GM06990 (cell line): ENCODE data around the gene SMARCC1.
"Not testable (repeated sequence)": the region's sequence is repeated elsewhere in the genome, so short reads cannot be mapped to it uniquely, and the experiment has no call there.

Experiments used
- DNase-seq: peaks from one replicate; pipeline ENCODE4 v3.0.0-alpha.2; 2011; ENCODE audit not compliant: insufficient read length; ENCODE audit errors: extremely low read depth
- H3K27me3 ChIP-seq: replicated peaks from 2 replicates; pipeline ENCODE4 v1.6.0; 2011; ENCODE audit warnings: low read length; ENCODE audit not compliant: control insufficient read depth, insufficient read depth
- H3K36me3 ChIP-seq: 2 replicates; pipeline ENCODE4 v1.5.1; 2011; ENCODE audit warnings: low read length; ENCODE audit not compliant: control insufficient read depth, insufficient read depth
- H3K4me3 ChIP-seq: replicated peaks from 2 replicates; pipeline ENCODE4 v1.5.1; 2011; ENCODE audit warnings: low read depth, mild to moderate bottlenecking, control low read depth, low read length
- TF ChIP-seq, protein P1 (sequence below): IDR thresholded peaks from 2 replicates; pipeline ENCODE4 v1.5.1; 2011; ENCODE audit warnings: low read length, control low read depth, mild to moderate bottlenecking, inconsistent platforms; ENCODE audit not compliant: insufficient read depth, poor library complexity, severe bottlenecking

Gene SMARCC1

GRCh38 chr3:47722859-47723258 lies 58.8 kb downstream of the SMARCC1 start:
- Histone ChIP-seq H3K36me3 (peaks cover 6% of the 10 kb centered on the region), H3K4me3 (no peak overlapping the region), H3K27me3 (no peaks in the 10 kb centered on the region)
- DNase-seq = no peak
- TF ChIP-seq, protein P1, sequence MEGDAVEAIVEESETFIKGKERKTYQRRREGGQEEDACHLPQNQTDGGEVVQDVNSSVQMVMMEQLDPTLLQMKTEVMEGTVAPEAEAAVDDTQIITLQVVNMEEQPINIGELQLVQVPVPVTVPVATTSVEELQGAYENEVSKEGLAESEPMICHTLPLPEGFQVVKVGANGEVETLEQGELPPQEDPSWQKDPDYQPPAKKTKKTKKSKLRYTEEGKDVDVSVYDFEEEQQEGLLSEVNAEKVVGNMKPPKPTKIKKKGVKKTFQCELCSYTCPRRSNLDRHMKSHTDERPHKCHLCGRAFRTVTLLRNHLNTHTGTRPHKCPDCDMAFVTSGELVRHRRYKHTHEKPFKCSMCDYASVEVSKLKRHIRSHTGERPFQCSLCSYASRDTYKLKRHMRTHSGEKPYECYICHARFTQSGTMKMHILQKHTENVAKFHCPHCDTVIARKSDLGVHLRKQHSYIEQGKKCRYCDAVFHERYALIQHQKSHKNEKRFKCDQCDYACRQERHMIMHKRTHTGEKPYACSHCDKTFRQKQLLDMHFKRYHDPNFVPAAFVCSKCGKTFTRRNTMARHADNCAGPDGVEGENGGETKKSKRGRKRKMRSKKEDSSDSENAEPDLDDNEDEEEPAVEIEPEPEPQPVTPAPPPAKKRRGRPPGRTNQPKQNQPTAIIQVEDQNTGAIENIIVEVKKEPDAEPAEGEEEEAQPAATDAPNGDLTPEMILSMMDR = no peak

GRCh38 chr3:47717448-47717847 lies 64.2 kb downstream of the SMARCC1 start:
- not testable (repeated sequence) for H3K27me3 ChIP-seq, H3K36me3 ChIP-seq, DNase-seq, H3K4me3 ChIP-seq

- Histone ChIP-seq H3K27me3 (no peaks in the 10 kb centered on the region), H3K36me3 (peaks cover 2% of the 10 kb centered on the region), H3K4me3 (no peak overlapping the region)
- DNase-seq = no peak
- TF ChIP-seq, protein P1 = no peak
Measured at GRCh38 chr3:47716656-47717055, 65.0 kb downstream of the SMARCC1 start.

DNA sequence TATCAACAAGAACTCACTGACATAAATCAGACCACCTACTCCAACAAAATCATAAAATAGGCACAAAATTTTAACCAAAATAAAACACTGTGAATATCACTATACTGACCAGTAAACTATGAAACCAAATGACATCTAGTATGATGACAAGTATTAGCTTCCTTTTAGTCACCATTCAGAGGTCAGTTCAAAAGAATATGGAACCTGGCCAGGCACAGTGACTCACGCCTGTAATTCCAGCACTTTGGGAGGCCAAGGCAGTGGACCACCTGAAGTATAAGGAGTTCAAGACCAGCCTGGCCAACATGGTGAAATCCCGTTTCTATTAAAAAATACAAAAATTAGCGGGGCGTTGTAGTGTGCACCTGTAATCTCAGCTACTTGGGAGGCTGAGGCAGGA lies 65.8 kb downstream of the SMARCC1 start:
- Histone ChIP-seq H3K27me3 (no peaks in the 10 kb centered on the region), H3K36me3 (peaks cover 2% of the 10 kb centered on the region), H3K4me3 (no peak overlapping the region)
- no peak for DNase-seq
- TF ChIP-seq, protein P1 = no peak

DNA sequence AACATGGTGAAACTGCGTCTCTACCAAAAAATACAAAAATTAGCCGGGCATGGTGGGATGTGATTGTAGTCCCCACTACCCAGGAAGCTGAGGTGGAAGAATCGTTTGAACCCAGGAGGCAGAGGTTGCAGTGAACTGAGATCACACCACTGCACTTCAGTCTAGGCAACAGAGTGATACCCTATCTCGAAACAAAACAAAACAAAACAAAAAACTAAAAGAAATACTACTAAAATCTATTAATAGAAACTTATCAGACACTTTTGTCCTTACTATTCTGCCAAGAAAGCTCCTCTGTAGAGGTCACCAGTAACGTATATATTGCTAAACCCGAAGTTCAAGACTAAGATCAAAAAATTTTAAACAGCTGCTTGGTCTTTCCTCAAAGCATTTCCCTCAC lies 67.1 kb downstream of the SMARCC1 start:
- Histone ChIP-seq H3K36me3 (peaks cover 2% of the 10 kb centered on the region), H3K27me3 (no peaks in the 10 kb centered on the region), H3K4me3 (no peak overlapping the region)
- TF ChIP-seq, protein P1 = no peak
- no peak for DNase-seq

DNA sequence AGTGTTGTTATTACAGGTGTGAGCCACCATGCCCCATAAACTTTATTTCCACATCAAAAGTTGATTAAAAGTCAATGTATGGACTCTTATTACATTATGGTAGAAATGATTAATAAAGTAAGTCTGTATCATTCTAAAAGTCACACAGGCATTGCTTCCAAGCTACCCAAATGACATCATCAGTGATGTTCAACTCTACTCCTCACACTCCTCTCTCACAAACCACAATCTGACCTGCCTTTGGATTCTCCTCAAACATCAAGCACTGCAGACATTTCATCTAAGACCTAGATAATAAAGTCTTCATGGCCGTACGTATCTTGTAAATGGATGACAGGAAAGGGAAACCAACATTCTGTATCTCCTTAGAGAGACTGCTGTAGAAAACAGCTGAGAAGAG lies 68.0 kb downstream of the SMARCC1 start:
- DNase-seq = no peak

More for the DNA sequence above, 68.0 kb downstream of the SMARCC1 start:
- H3K27me3 ChIP-seq = no peaks in the 10 kb centered on the region
- peaks cover 2% of the 10 kb centered on the region for H3K36me3 ChIP-seq
- TF ChIP-seq, protein P1 = no peak
- no peak overlapping the region for H3K4me3 ChIP-seq
